Astrocyte of the spinal cord (primary cell): ENCODE data around the gene RPL13.

Experiments used
- DNase-seq: peaks from one replicate; pipeline ENCODE4 v3.0.0; 2011; ENCODE audit warnings: low read depth, low spot score
- H3K4me3 ChIP-seq: 2 replicates; pipeline ENCODE4 v1.5.1; 2011; ENCODE audit warnings: low read depth, mild to moderate bottlenecking, low read length, moderate library complexity
- CTCF ChIP-seq: IDR thresholded peaks from 2 replicates; pipeline ENCODE4 v1.5.1; 2012; ENCODE audit warnings: low read depth, mild to moderate bottlenecking, low read length, inconsistent platforms
- in situ Hi-C: cut with HindIII; loops from 2 replicates; pipeline ENCODE4 v1.10.0; 2017; ENCODE audit warnings: low sequenced_read_pairs

Gene RPL13

GRCh38 chr16:89607937-89608740 is 47.7 kb downstream of the RPL13 start:
- no peak for DNase-seq
- in situ Hi-C loops = no loop called here
- TF ChIP-seq CTCF = no peak
- H3K4me3 ChIP-seq = no peak overlapping the region

GRCh38 chr16:89610108-89610453 is 49.6 kb downstream of the RPL13 start:
- H3K4me3 ChIP-seq = no peak overlapping the region
- DNase-seq = no peak
- in situ Hi-C loops = no loop called here
- TF ChIP-seq CTCF = no peak

GRCh38 chr16:89612415-89613166 is 52.1 kb downstream of the RPL13 start:
- no peak overlapping the region for H3K4me3 ChIP-seq
- in situ Hi-C loops = no loop called here
- DNase-seq = no peak
- no peak for TF ChIP-seq CTCF

- no peak for DNase-seq
- H3K4me3 ChIP-seq = no peak within 1 kb of the TSS
- in situ Hi-C loops = no loop called here
- TF ChIP-seq CTCF = no peak
Measured at GRCh38 chr16:89613231-89613953, 52.9 kb downstream of the RPL13 start, which contains the start of gene DPEP1. TSS of gene DPEP1 (plus strand) at chr16:89613642. CDS start at chr16:89630411, 16,769 bp downstream.

GRCh38 chr16:89613954-89614459 is 53.5 kb downstream of the RPL13 start:
- H3K4me3 ChIP-seq = no peak overlapping the region
- in situ Hi-C loops = no loop called here
- no peak for DNase-seq
- TF ChIP-seq CTCF = no peak
